WERI-Rb-1 (cell line): Measurements from ENCODE around the gene TAP2.

Experiments used
- DNase-seq: peaks from one replicate; pipeline ENCODE4 v3.0.0-alpha.2; 2020
- H3K27ac ChIP-seq: fragments of 250-450 bp; sonication (Bioruptor Pico); 2 replicates; pipeline ENCODE4 v1.5.1; 2020; ENCODE audit warnings: mild to moderate bottlenecking, moderate library complexity
- H3K27me3 ChIP-seq: fragments of 250-450 bp; sonication (Bioruptor Pico); 2 replicates; pipeline ENCODE4 v1.5.1; 2021; ENCODE audit warnings: mild to moderate bottlenecking, low read depth, moderate library complexity; ENCODE audit not compliant: insufficient read depth, severe bottlenecking
- H3K36me3 ChIP-seq: fragments of 250-450 bp; sonication (Bioruptor Pico); 2 replicates; pipeline ENCODE4 v1.5.1; 2020; ENCODE audit warnings: mild to moderate bottlenecking, moderate library complexity
- H3K4me3 ChIP-seq: 2 replicates; pipeline ENCODE4 v1.5.1; 2011; ENCODE audit warnings: low read depth, mild to moderate bottlenecking, control low read depth, low read length
- H3K9me3 ChIP-seq: fragments of 250-450 bp; sonication (Bioruptor Pico); 2 replicates; pipeline ENCODE4 v1.5.1; 2021; ENCODE audit warnings: mild to moderate bottlenecking, moderate library complexity; ENCODE audit not compliant: severe bottlenecking
- CTCF ChIP-seq: IDR thresholded peaks from 2 replicates; pipeline ENCODE4 v1.5.1; 2011; ENCODE audit warnings: low read depth, mild to moderate bottlenecking, control low read depth, inconsistent platforms, low read length

Gene TAP2

GRCh38 chr6:32799740-32800139 lies 38.8 kb downstream of the TAP2 start:
- DNase-seq = no peak
- H3K36me3 ChIP-seq = no peaks in the 10 kb centered on the region
- no peak for TF ChIP-seq CTCF
- H3K27me3 ChIP-seq = peaks cover 66% of the 10 kb centered on the region
- H3K4me3 ChIP-seq = no peak overlapping the region
- no peak overlapping the region for H3K27ac ChIP-seq
- H3K9me3 ChIP-seq = peaks cover 2% of the 10 kb centered on the region

- TF ChIP-seq CTCF = no peak
- Histone ChIP-seq H3K9me3 (peaks cover 2% of the 10 kb centered on the region), H3K27me3 (peaks cover 71% of the 10 kb centered on the region), H3K36me3 (no peaks in the 10 kb centered on the region), H3K4me3 (no peak overlapping the region), H3K27ac (no peak overlapping the region)
- DNase-seq = no peak
Observed at GRCh38 chr6:32799168-32799567, 39.4 kb downstream of the TAP2 start.

- TF ChIP-seq CTCF = peak; percentile 87
- DNase-seq = peak; percentile 72
- Histone ChIP-seq H3K36me3 (no peaks in the 10 kb centered on the region), H3K27ac (no peak overlapping the region), H3K9me3 (peaks cover 2% of the 10 kb centered on the region), H3K4me3 (no peak overlapping the region), H3K27me3 (peaks cover 74% of the 10 kb centered on the region)
Observed at GRCh38 chr6:32796848-32797776, 41.4 kb downstream of the TAP2 start.

- peaks cover 2% of the 10 kb centered on the region for H3K9me3 ChIP-seq
- H3K36me3 ChIP-seq = no peaks in the 10 kb centered on the region
- H3K4me3 ChIP-seq = no peak overlapping the region
- DNase-seq = no peak
- no peak overlapping the region for H3K27ac ChIP-seq
- peaks cover 89% of the 10 kb centered on the region for H3K27me3 ChIP-seq
- TF ChIP-seq CTCF = no peak
Observed at GRCh38 chr6:32794510-32794909, 44.0 kb downstream of the TAP2 start.

- TF ChIP-seq CTCF = no peak
- peaks cover 91% of the 10 kb centered on the region for H3K27me3 ChIP-seq
- DNase-seq = no peak
Observed at GRCh38 chr6:32792901-32793435, 45.6 kb downstream of the TAP2 start.

More at GRCh38 chr6:32792901-32793435, 45.6 kb downstream of the TAP2 start:
- H3K36me3 ChIP-seq = no peaks in the 10 kb centered on the region
- no peaks in the 10 kb centered on the region for H3K9me3 ChIP-seq
- no peak overlapping the region for H3K4me3 ChIP-seq
- no peak overlapping the region for H3K27ac ChIP-seq
